ENCODE measurements around the gene ACTRT2.

The ACTRT2 gene

GRCh38 chr1:2978691-2979190 lies 42.5 kb upstream of the ACTRT2 start:
- H3K4me1 ChIP-seq (ENCODE audit: insufficient read depth, low read length): no peaks in the 10 kb centered on the region
- peaks cover 61% of the 10 kb centered on the region for H3K9me3 ChIP-seq (ENCODE audit: insufficient read depth, low read depth, low read length)
- no peak overlapping the region for H3K9ac ChIP-seq (ENCODE audit: low read depth, low read length)
- 92% methylated on average over 9 of the region's 11 CpGs for WGBS
- no peak overlapping the region for H3K27ac ChIP-seq (ENCODE audit: low read depth, low read length)
- no peak overlapping the region for H3K4me3 ChIP-seq (ENCODE audit: low read length)
- no peaks in the 10 kb centered on the region for H3K36me3 ChIP-seq (ENCODE audit: insufficient read depth, low read length)
- H3K27me3 ChIP-seq (ENCODE audit: insufficient read depth, low read length): no peaks in the 10 kb centered on the region

- Histone ChIP-seq H3K27me3 (ENCODE audit: insufficient read depth, low read length) (no peaks in the 10 kb centered on the region), H3K4me1 (ENCODE audit: insufficient read depth, low read length) (no peaks in the 10 kb centered on the region), H3K27ac (ENCODE audit: low read depth, low read length) (no peak overlapping the region), H3K36me3 (ENCODE audit: insufficient read depth, low read length) (no peaks in the 10 kb centered on the region), H3K9ac (ENCODE audit: low read depth, low read length) (no peak overlapping the region), H3K9me3 (ENCODE audit: insufficient read depth, low read depth, low read length) (peaks cover 61% of the 10 kb centered on the region), H3K4me3 (ENCODE audit: low read length) (no peak overlapping the region)
- 88% methylated on average over 38 of the region's 38 CpGs for WGBS
Measured at GRCh38 chr1:2979191-2980072, 41.8 kb upstream of the ACTRT2 start.

GRCh38 chr1:2980073-2980791 lies 41.0 kb upstream of the ACTRT2 start:
- no peak overlapping the region for H3K27ac ChIP-seq (ENCODE audit: low read depth, low read length)
- peaks cover 65% of the 10 kb centered on the region for H3K9me3 ChIP-seq (ENCODE audit: insufficient read depth, low read depth, low read length)
- no peaks in the 10 kb centered on the region for H3K36me3 ChIP-seq (ENCODE audit: insufficient read depth, low read length)
- H3K4me3 ChIP-seq (ENCODE audit: low read length): no peak overlapping the region
- 81% methylated on average over 24 of the region's 25 CpGs for WGBS
- H3K27me3 ChIP-seq (ENCODE audit: insufficient read depth, low read length): no peaks in the 10 kb centered on the region
- no peak overlapping the region for H3K9ac ChIP-seq (ENCODE audit: low read depth, low read length)
- no peaks in the 10 kb centered on the region for H3K4me1 ChIP-seq (ENCODE audit: insufficient read depth, low read length)

GRCh38 chr1:2980849-2981248 lies 40.4 kb upstream of the ACTRT2 start:
- Histone ChIP-seq H3K4me3 (ENCODE audit: low read length) (no peak overlapping the region), H3K4me1 (ENCODE audit: insufficient read depth, low read length) (no peaks in the 10 kb centered on the region), H3K9me3 (ENCODE audit: insufficient read depth, low read depth, low read length) (peaks cover 66% of the 10 kb centered on the region), H3K27ac (ENCODE audit: low read depth, low read length) (no peak overlapping the region), H3K27me3 (ENCODE audit: insufficient read depth, low read length) (no peaks in the 10 kb centered on the region), H3K36me3 (ENCODE audit: insufficient read depth, low read length) (no peaks in the 10 kb centered on the region), H3K9ac (ENCODE audit: low read depth, low read length) (no peak overlapping the region)
- WGBS: 82% methylated on average over 12 of the region's 12 CpGs

DNA sequence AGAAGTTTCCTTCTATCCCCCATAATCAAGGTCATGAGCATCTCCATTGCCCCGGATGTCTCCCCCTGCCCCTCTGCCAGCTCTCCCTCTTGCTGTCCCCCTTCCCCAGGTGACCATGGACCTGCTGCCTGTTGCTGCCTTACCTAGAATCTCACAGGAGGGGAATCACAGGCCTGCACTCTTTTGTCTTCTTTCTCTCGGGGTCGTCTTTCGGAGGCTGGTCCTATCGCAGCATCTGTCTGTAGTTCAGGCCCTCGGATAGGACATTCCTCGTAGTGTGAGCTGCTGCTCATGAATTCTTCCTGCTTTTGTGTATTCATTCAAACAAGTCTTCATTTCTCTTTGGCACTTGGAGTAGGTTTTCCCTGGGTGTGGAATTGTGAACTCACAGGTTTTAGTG lies 39.9 kb upstream of the ACTRT2 start:
- Histone ChIP-seq H3K9ac (ENCODE audit: low read depth, low read length) (no peak overlapping the region), H3K27me3 (ENCODE audit: insufficient read depth, low read length) (no peaks in the 10 kb centered on the region), H3K4me1 (ENCODE audit: insufficient read depth, low read length) (no peaks in the 10 kb centered on the region), H3K9me3 (ENCODE audit: insufficient read depth, low read depth, low read length) (peaks cover 71% of the 10 kb centered on the region), H3K27ac (ENCODE audit: low read depth, low read length) (no peak overlapping the region), H3K36me3 (ENCODE audit: insufficient read depth, low read length) (no peaks in the 10 kb centered on the region), H3K4me3 (ENCODE audit: low read length) (no peak overlapping the region)
- WGBS: 78% methylated on average over 7 of the region's 7 CpGs

DNA sequence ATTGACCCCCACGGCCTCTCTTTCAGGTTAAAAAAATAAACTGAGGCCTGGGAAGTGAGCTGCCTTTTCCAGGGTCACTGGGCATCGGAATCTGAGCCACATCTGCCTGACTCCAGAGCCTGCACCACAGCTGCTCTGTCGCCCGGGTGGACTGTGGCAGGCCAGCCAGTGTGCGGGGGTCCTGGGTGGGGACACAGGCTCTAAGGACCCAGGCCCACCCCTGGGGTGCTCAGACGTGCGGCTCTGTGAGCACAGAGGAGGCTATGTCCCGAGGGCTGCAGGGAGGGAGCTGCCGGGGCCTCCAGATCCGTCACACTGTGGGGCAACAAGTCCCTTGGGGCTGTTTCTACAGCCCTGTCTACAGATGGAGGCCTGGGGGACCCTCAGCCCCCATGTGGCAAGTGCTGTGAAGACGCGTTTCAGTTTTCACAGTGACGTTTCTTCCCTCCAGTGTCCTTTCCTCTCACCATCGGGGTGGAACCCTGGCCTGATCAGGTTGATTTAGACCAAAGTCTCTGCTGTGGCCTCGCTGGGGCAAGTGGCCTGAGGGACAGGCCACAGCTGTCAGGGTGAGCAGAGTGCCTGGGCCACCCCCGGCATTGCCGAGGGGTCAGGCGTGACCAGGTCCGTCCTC lies 39.2 kb upstream of the ACTRT2 start:
- Histone ChIP-seq H3K9me3 (ENCODE audit: insufficient read depth, low read depth, low read length) (peaks cover 78% of the 10 kb centered on the region), H3K4me3 (ENCODE audit: low read length) (no peak overlapping the region)
- WGBS: 83% methylated on average over 19 of the region's 19 CpGs

DNA sequence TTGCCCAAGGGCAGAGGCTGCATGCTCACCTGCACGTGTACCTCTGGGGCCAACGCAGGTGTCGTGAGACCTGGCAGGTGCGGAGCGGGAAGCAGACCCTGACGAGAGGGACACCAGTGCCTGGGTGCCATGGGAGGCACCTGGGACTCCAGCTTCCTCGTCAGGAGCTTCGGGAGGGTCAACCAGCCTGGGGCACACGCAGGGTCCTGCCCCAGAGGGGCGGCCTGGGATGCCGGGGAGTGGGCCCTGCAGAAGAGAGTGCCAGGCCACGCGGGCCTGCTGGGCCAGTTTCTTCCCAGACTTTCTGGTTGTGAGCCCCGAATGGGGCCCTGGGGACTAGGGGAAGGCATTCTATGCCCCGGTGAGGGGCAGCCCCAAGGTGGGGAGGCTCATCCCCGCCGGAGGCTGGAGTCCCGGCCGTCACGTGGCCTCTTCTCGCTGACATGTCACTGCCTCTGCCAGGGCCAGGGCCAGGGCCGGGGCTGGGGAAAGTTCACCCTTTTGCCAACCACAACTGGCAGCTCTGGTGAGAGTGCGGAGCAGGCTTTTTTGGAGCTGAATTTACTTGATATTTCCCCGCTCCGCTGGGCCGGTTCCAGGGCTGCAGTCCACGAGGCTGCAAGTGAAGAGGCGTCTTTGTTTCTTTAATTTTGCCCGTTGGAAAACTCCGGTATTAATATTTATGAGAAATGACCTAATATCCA lies 38.5 kb upstream of the ACTRT2 start:
- no peaks in the 10 kb centered on the region for H3K4me1 ChIP-seq (ENCODE audit: insufficient read depth, low read length)
- H3K27me3 ChIP-seq (ENCODE audit: insufficient read depth, low read length): no peaks in the 10 kb centered on the region
- H3K4me3 ChIP-seq (ENCODE audit: low read length): no peak overlapping the region
- no peaks in the 10 kb centered on the region for H3K36me3 ChIP-seq (ENCODE audit: insufficient read depth, low read length)
- no peak overlapping the region for H3K9ac ChIP-seq (ENCODE audit: low read depth, low read length)
- H3K27ac ChIP-seq (ENCODE audit: low read depth, low read length): no peak overlapping the region
- H3K9me3 ChIP-seq (ENCODE audit: insufficient read depth, low read depth, low read length): peaks cover 82% of the 10 kb centered on the region
- WGBS: 88% methylated on average over 30 of the region's 30 CpGs

More for the DNA sequence above, 39.2 kb upstream of the ACTRT2 start:
- H3K4me1 ChIP-seq (ENCODE audit: insufficient read depth, low read length): no peaks in the 10 kb centered on the region
- H3K27me3 ChIP-seq (ENCODE audit: insufficient read depth, low read length): no peaks in the 10 kb centered on the region
- no peaks in the 10 kb centered on the region for H3K36me3 ChIP-seq (ENCODE audit: insufficient read depth, low read length)
- H3K27ac ChIP-seq (ENCODE audit: low read depth, low read length): no peak overlapping the region
- no peak overlapping the region for H3K9ac ChIP-seq (ENCODE audit: low read depth, low read length)

GRCh38 chr1:2983319-2983705 lies 38.0 kb upstream of the ACTRT2 start:
- H3K4me3 ChIP-seq (ENCODE audit: low read length): no peak overlapping the region
- H3K36me3 ChIP-seq (ENCODE audit: insufficient read depth, low read length): no peaks in the 10 kb centered on the region
- H3K27ac ChIP-seq (ENCODE audit: low read depth, low read length): no peak overlapping the region
- H3K27me3 ChIP-seq (ENCODE audit: insufficient read depth, low read length): no peaks in the 10 kb centered on the region
- peaks cover 78% of the 10 kb centered on the region for H3K9me3 ChIP-seq (ENCODE audit: insufficient read depth, low read depth, low read length)
- no peaks in the 10 kb centered on the region for H3K4me1 ChIP-seq (ENCODE audit: insufficient read depth, low read length)
- no peak overlapping the region for H3K9ac ChIP-seq (ENCODE audit: low read depth, low read length)
- WGBS: 92% methylated on average over 15 of the region's 15 CpGs

DNA sequence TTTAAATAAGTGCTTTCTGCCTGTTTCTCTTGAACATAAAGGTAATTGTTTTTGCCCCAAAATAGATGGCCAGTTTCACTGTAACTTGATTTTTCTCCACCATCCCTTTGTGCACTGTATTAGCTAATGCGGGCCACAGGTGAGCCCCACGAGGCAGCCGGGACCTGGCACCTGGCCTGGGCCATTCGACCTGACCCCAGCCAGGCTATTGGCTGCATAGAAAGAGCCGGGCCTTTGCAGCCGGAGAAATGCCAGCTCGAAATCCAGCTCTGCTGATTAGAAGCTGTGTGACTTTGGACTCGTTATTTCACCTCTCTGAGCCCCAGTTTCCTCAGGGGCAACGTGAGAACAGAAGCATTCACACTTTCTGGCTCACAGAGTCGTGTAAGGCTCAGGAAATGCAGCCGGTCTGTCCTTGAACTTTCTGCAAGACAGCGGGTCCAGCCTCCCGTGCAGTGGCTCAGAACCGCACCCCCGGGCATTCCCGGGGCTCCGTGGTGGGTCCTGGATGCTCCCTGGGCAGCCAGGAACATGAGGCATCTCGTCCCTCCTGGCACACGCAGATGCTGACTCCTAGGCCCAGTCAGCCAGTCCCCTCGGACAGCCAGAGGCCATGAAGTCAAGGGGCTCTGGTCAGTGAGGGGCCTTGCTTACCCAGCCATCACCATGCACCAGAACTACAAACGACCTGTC lies 37.4 kb upstream of the ACTRT2 start:
- WGBS: 70% methylated on average over 21 of the region's 21 CpGs
- Histone ChIP-seq H3K36me3 (ENCODE audit: insufficient read depth, low read length) (no peaks in the 10 kb centered on the region), H3K4me1 (ENCODE audit: insufficient read depth, low read length) (no peaks in the 10 kb centered on the region), H3K9me3 (ENCODE audit: insufficient read depth, low read depth, low read length) (peaks cover 80% of the 10 kb centered on the region), H3K9ac (ENCODE audit: low read depth, low read length) (no peak overlapping the region), H3K4me3 (ENCODE audit: low read length) (no peak overlapping the region), H3K27ac (ENCODE audit: low read depth, low read length) (no peak overlapping the region), H3K27me3 (ENCODE audit: insufficient read depth, low read length) (no peaks in the 10 kb centered on the region)

- Histone ChIP-seq H3K4me1 (ENCODE audit: insufficient read depth, low read length) (no peaks in the 10 kb centered on the region), H3K4me3 (ENCODE audit: low read length) (no peak overlapping the region), H3K27ac (ENCODE audit: low read depth, low read length) (no peak overlapping the region), H3K36me3 (ENCODE audit: insufficient read depth, low read length) (no peaks in the 10 kb centered on the region), H3K27me3 (ENCODE audit: insufficient read depth, low read length) (no peaks in the 10 kb centered on the region), H3K9me3 (ENCODE audit: insufficient read depth, low read depth, low read length) (peaks cover 81% of the 10 kb centered on the region), H3K9ac (ENCODE audit: low read depth, low read length) (no peak overlapping the region)
- WGBS: 90% methylated on average over 12 of the region's 12 CpGs
Measured at GRCh38 chr1:2984399-2985061, 36.7 kb upstream of the ACTRT2 start.

All from HUES64 (cell line).